Measurements from ENCODE around the gene UBAC2.

Gene UBAC2

DNA sequence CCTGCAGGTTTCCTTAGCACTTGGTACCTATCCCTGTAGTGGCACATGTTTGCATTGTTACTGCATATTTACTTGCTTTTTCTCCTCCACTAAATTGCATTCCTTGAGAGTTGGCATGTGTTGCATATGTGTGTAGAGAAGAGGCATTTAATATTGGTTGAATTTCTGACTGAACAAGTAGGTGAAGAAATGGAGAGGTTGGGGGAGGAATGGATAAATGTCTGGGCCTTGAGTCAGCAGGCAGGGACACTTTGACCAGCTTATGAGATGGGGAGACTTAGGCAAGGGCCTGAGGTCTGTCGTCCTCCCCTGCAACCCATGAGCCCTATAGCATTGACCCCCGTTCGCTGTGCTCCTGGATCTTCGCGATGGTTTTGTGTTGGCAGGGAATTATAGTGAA lies 59.6 kb downstream of the UBAC2 start:
- no peaks in the 10 kb centered on the region for H3K9me3 ChIP-seq (ENCODE audit: control insufficient read depth, low read length)
- 100% methylated on average over 1 of the region's 5 CpGs; no CpG with 5 or more reads in 1 of the 2 experiments for WGBS, 2 experiments (ENCODE audit: insufficient coverage in 2 of 2)
- no peak overlapping the region for H3K4me3 ChIP-seq (ENCODE audit: extremely low read depth, insufficient read depth, low read length, poor library complexity, severe bottlenecking)
- H3K4me1 ChIP-seq (ENCODE audit: control insufficient read depth, insufficient read depth, low read length, poor library complexity, severe bottlenecking), result no peaks in the 10 kb centered on the region
- peaks cover 14% of the 10 kb centered on the region for H3K36me3 ChIP-seq (ENCODE audit: control insufficient read depth, insufficient read depth, low read length)
- H3K27ac ChIP-seq (ENCODE audit: low read depth, low read length, severe bottlenecking), result no peak overlapping the region

DNA sequence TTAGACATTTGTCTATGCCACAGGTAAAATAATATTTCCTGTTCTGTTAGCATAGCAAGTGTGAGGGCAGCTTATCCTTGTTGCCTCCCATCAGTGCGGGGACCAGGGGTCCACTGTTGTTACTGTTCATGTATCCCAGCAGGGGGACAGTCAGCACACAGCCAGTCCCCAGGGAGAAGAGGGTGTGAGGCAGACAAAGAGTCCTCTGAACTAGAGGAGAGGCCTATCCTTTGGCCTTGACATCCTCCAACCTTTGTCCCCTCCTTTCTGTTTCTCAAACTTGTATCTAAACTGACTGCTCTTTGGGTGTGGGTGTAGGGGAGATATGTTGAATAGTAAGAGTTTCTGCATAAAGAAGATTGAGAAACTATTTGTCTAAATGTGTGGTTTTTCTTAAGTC lies 60.4 kb downstream of the UBAC2 start:
- Histone ChIP-seq H3K4me1 (ENCODE audit: control insufficient read depth, insufficient read depth, low read length, poor library complexity, severe bottlenecking) (no peaks in the 10 kb centered on the region), H3K27ac (ENCODE audit: low read depth, low read length, severe bottlenecking) (no peak overlapping the region), H3K4me3 (ENCODE audit: extremely low read depth, insufficient read depth, low read length, poor library complexity, severe bottlenecking) (no peak overlapping the region), H3K9me3 (ENCODE audit: control insufficient read depth, low read length) (no peaks in the 10 kb centered on the region), H3K36me3 (ENCODE audit: control insufficient read depth, insufficient read depth, low read length) (peaks cover 13% of the 10 kb centered on the region)
- 75 to 100% methylated on average over 1 of the region's 1 CpG for WGBS, 2 experiments (ENCODE audit: insufficient coverage in 2 of 2)

DNA sequence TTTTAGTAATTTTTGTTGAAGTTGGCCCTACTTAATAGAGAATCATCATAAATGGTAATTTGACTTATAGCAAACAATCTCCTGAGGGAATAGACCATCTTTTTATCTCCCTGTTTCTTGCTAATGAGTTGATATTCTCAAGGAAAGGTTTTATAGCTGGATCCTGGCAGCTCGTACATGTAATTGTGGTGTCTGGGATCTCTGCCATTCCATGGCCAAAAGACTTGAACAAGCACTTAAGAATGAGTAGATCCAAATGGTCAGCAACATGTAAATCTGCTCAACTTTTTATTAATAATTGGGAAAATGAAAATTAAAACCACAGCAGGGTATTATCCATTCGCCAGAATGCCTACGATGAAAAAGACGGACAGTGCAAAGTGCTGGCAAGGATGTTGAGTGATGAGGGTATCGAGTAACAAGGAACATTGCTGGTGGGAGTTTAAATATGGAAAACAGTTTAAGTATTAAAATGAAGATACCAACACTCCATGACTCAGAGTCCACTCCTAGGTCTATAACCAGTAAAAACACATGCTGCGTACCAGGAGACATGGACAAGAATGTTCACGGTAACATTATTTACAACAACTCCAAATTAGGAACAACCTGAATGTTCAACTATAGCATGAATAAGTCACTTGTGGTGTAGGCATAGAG lies 62.6 kb downstream of the UBAC2 start:
- 92 to 95% methylated on average over 4 of the region's 7 CpGs for WGBS, 2 experiments (ENCODE audit: insufficient coverage in 2 of 2)
- Histone ChIP-seq H3K27ac (ENCODE audit: low read depth, low read length, severe bottlenecking) (no peak overlapping the region), H3K4me1 (ENCODE audit: control insufficient read depth, insufficient read depth, low read length, poor library complexity, severe bottlenecking) (no peaks in the 10 kb centered on the region), H3K36me3 (ENCODE audit: control insufficient read depth, insufficient read depth, low read length) (peaks cover 18% of the 10 kb centered on the region), H3K9me3 (ENCODE audit: control insufficient read depth, low read length) (no peaks in the 10 kb centered on the region), H3K4me3 (ENCODE audit: extremely low read depth, insufficient read depth, low read length, poor library complexity, severe bottlenecking) (no peak overlapping the region)

DNA sequence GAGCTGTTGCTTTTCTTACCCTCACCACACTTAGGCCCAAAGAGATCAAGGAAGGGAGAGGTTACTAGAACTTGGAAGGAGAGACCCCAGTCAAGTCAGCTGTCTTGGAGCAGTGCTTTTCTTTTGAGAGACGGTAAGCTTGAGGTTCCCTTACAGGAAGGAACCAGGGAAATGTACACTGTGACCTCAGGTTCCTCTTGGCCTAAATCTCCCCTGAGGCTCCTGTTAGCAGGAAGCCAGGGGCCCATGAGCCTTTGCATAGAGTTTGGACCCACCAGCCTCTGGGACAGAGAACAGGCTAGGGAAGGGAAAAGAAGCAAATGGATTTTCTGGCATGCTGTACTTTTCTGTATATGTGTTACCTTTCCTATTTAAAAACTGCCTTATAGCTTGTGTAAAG lies 63.4 kb downstream of the UBAC2 start:
- Histone ChIP-seq H3K9me3 (ENCODE audit: control insufficient read depth, low read length) (no peaks in the 10 kb centered on the region), H3K4me3 (ENCODE audit: extremely low read depth, insufficient read depth, low read length, poor library complexity, severe bottlenecking) (no peak overlapping the region), H3K27ac (ENCODE audit: low read depth, low read length, severe bottlenecking) (no peak overlapping the region), H3K4me1 (ENCODE audit: control insufficient read depth, insufficient read depth, low read length, poor library complexity, severe bottlenecking) (no peaks in the 10 kb centered on the region), H3K36me3 (ENCODE audit: control insufficient read depth, insufficient read depth, low read length) (peaks cover 18% of the 10 kb centered on the region)
- WGBS, 2 experiments (ENCODE audit: insufficient coverage in 2 of 2), result 78% methylated on average over 1 of the region's 1 CpG; no CpG with 5 or more reads in 1 of the 2 experiments

DNA sequence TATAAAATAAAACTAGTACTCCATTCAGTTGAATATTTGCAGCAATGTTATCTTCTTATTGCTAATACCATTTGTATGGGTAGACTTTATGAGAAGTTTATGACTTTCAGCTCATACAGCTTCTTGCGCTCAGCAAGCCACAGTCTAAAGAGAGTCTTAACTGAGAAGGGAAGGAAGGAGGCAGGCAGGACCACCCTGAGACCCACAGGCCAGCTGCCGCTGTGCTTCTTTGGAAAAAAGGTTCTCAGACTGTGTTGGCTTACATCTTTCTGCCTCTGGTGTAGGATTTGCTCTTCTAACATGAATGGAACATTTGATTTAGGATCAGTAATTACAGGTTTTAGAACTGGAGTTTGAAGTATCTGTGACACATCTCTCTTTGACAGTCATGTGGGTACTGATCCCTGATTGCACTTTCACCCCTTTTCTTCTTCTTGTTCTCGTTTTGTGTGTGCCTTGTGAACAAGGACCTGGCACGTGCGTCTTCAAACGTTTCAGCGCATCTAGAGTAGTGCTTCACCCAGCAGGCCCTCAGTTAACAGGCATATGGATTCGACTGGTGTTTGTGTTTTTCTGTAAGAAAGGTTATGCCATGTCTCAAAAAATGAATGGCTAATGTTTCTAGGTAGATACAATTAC lies 64.6 kb downstream of the UBAC2 start:
- H3K4me1 ChIP-seq (ENCODE audit: control insufficient read depth, insufficient read depth, low read length, poor library complexity, severe bottlenecking), result no peaks in the 10 kb centered on the region
- H3K4me3 ChIP-seq (ENCODE audit: extremely low read depth, insufficient read depth, low read length, poor library complexity, severe bottlenecking), result no peak overlapping the region
- no peak overlapping the region for H3K27ac ChIP-seq (ENCODE audit: low read depth, low read length, severe bottlenecking)
- peaks cover 18% of the 10 kb centered on the region for H3K36me3 ChIP-seq (ENCODE audit: control insufficient read depth, insufficient read depth, low read length)
- H3K9me3 ChIP-seq (ENCODE audit: control insufficient read depth, low read length), result no peaks in the 10 kb centered on the region
- WGBS, 2 experiments (ENCODE audit: insufficient coverage in 2 of 2), result 88 to 95% methylated on average over 4 to 5 of the region's 8 CpGs

DNA sequence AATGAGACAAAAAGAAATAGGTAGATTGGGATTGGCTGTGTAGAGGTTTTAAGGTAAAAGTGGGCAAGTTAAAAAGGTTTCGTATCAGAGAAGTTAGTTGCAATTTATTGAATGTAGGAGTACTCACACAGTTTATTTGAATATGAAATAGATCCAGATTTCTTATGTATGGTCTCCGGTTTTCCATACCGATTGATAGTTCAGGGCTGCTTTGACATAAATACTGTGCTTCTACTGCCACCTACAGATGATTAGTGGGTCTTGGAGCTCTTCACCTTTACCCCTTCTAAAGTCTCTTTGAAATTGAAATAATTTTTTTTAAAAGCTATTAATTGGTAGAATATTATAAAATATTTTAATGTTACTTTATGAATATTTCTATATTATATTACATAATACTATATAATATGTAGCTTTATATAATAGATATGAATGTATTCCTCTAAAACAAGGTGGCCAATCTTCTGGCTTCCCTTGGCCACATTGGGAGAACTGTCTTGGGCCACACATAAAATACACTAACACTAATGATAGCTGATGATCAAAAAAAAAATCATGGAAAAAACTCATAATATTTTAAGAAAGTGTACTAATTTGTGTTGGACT lies 65.3 kb downstream of the UBAC2 start:
- Histone ChIP-seq H3K4me3 (ENCODE audit: extremely low read depth, insufficient read depth, low read length, poor library complexity, severe bottlenecking) (no peak overlapping the region), H3K9me3 (ENCODE audit: control insufficient read depth, low read length) (no peaks in the 10 kb centered on the region), H3K4me1 (ENCODE audit: control insufficient read depth, insufficient read depth, low read length, poor library complexity, severe bottlenecking) (no peaks in the 10 kb centered on the region), H3K27ac (ENCODE audit: low read depth, low read length, severe bottlenecking) (no peak overlapping the region), H3K36me3 (ENCODE audit: control insufficient read depth, insufficient read depth, low read length) (peaks cover 18% of the 10 kb centered on the region)
- 42 to 44% methylated on average over 1 to 2 of the region's 3 CpGs for WGBS, 2 experiments (ENCODE audit: insufficient coverage in 2 of 2)

DNA sequence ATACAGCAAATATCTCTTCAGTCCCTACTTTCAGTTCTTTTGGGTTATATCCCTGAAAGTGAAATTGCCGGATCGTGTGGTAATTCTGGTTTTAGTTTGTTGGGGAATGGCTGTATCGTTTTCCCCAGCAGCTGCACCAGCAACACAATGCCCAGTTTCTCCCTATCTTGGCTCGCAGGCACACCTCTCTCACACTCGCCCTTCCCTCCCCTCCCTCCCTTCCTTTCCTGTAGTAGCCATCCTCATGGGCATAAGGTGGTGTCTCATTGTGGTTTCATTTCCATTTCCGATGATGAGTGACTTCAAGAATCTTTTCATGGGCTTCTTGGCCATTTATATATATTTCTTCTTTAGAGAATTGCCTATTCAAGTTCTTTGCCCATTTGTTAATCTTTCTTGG lies 66.2 kb downstream of the UBAC2 start:
- peaks cover 21% of the 10 kb centered on the region for H3K36me3 ChIP-seq (ENCODE audit: control insufficient read depth, insufficient read depth, low read length)
- no peaks in the 10 kb centered on the region for H3K9me3 ChIP-seq (ENCODE audit: control insufficient read depth, low read length)
- H3K4me1 ChIP-seq (ENCODE audit: control insufficient read depth, insufficient read depth, low read length, poor library complexity, severe bottlenecking), result no peaks in the 10 kb centered on the region
- H3K27ac ChIP-seq (ENCODE audit: low read depth, low read length, severe bottlenecking), result no peak overlapping the region
- 86 to 100% methylated on average over 1 to 2 of the region's 6 CpGs for whole genome bisulfite sequencing, 2 experiments (ENCODE audit: insufficient coverage in 2 of 2)
- H3K4me3 ChIP-seq (ENCODE audit: extremely low read depth, insufficient read depth, low read length, poor library complexity, severe bottlenecking), result no peak overlapping the region

DNA sequence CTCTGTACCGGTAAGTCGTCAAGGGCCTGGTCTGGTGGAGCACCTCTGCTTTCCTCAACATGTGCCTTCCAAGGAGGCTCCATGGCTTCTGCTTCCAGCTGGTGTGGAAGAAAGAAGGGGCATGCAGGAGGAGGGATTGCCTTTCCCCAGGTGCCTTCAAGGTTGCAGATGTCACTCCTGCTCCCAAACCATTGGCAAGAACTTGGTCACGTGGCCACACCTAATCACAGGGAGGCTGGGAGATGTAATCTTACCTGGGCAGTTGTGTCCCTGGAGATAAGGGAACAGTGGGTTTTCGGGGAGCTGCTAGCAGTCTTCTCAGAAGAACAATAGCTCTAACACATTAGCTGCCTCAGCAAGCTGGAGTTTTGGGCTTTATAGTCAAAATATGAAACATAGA lies 67.3 kb downstream of the UBAC2 start:
- no peak overlapping the region for H3K4me3 ChIP-seq (ENCODE audit: extremely low read depth, insufficient read depth, low read length, poor library complexity, severe bottlenecking)
- H3K9me3 ChIP-seq (ENCODE audit: control insufficient read depth, low read length), result peaks cover 4% of the 10 kb centered on the region
- no peaks in the 10 kb centered on the region for H3K4me1 ChIP-seq (ENCODE audit: control insufficient read depth, insufficient read depth, low read length, poor library complexity, severe bottlenecking)
- WGBS, 2 experiments (ENCODE audit: insufficient coverage in 2 of 2), result 88 to 93% methylated on average over 2 to 3 of the region's 4 CpGs
- peaks cover 30% of the 10 kb centered on the region for H3K36me3 ChIP-seq (ENCODE audit: control insufficient read depth, insufficient read depth, low read length)
- no peak overlapping the region for H3K27ac ChIP-seq (ENCODE audit: low read depth, low read length, severe bottlenecking)

DNA sequence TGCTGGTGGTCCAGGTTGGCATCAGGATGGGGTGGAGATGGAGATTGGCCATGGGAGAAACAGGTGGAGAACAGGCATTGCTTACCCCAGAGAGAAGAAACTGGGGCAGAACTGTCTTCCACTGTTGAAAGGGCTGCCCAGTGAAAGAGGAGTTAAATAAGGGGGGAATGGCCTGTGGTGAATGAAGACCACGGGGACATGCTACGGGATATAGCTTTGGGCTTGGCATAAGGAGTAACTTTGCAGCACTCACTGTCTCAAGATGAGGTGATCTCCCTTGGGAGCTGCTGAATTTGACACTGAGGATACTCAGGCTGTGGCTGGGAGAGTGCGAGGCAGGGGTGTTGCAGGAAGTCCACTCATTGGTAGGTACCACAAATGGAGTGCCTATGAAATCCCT lies 68.2 kb downstream of the UBAC2 start:
- peaks cover 4% of the 10 kb centered on the region for H3K9me3 ChIP-seq (ENCODE audit: control insufficient read depth, low read length)
- peaks cover 30% of the 10 kb centered on the region for H3K36me3 ChIP-seq (ENCODE audit: control insufficient read depth, insufficient read depth, low read length)
- WGBS, 2 experiments (ENCODE audit: insufficient coverage in 2 of 2), result 94 to 97% methylated on average over 3 of the region's 3 CpGs
- no peaks in the 10 kb centered on the region for H3K4me1 ChIP-seq (ENCODE audit: control insufficient read depth, insufficient read depth, low read length, poor library complexity, severe bottlenecking)
- no peak overlapping the region for H3K27ac ChIP-seq (ENCODE audit: low read depth, low read length, severe bottlenecking)
- H3K4me3 ChIP-seq (ENCODE audit: extremely low read depth, insufficient read depth, low read length, poor library complexity, severe bottlenecking), result no peak overlapping the region

DNA sequence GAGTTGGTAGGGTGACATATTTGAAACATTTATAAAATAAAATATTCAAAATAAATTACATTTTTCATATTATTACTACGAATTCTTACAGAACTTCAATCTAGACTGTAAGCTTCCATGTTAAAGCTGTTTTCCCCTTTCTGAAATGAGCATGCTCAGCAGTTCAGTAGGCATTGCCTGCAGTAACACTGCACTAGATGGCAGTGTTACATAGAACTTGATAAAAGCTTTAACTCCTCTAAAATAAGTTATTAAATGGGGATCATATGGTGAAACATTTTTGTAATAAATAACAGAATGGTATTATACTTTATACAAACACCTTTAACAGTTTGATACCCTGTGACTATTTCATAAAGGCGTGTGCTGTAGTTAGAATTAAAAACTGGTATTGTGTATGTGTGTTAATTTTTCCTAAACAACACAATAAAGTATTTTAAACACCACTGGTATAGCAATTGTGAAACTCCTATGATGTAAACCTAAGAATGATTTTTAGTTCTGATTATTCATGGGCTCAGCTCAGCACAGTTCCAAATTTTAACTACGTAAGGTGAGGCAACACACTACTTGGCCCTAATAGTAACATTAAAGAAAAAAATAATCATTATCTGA lies 69.1 kb downstream of the UBAC2 start:
- peaks cover 26% of the 10 kb centered on the region for H3K36me3 ChIP-seq (ENCODE audit: control insufficient read depth, insufficient read depth, low read length)
- H3K9me3 ChIP-seq (ENCODE audit: control insufficient read depth, low read length), result peaks cover 4% of the 10 kb centered on the region
- H3K27ac ChIP-seq (ENCODE audit: low read depth, low read length, severe bottlenecking), result no peak overlapping the region
- no peaks in the 10 kb centered on the region for H3K4me1 ChIP-seq (ENCODE audit: control insufficient read depth, insufficient read depth, low read length, poor library complexity, severe bottlenecking)
- H3K4me3 ChIP-seq (ENCODE audit: extremely low read depth, insufficient read depth, low read length, poor library complexity, severe bottlenecking), result no peak overlapping the region
- 71% methylated on average over 1 of the region's 3 CpGs; no CpG with 5 or more reads in 1 of the 2 experiments for WGBS, 2 experiments (ENCODE audit: insufficient coverage in 2 of 2)

Data from mesodermal cell (in vitro differentiated cells).